Upper lobe of left lung (tissue), 4 donors: ENCODE data around the gene RDH5.

Experiments used
- CTCF ChIP-seq, 6 experiments: fragments of 450-650 bp in 4 of 6; fragments of 200-600 bp in 2 of 6; sonication (generic) in 2 of 6; IDR thresholded peaks; one replicate each; pipeline ENCODE4 v1.5.1; 2016 to 2019; ENCODE audit warnings: antibody characterized with exemption in 6 of 6
- EP300 ChIP-seq, 4 donors: sonication (generic); formaldehyde crosslinking; IDR thresholded peaks; one replicate each; pipeline ENCODE4 v1.5.1; 2017; ENCODE audit warnings: antibody characterized with exemption in 4 of 4, control low read depth in 2 of 4
- POLR2A ChIP-seq, 4 donors: fragments of 450-650 bp; IDR thresholded peaks; one replicate each; pipeline ENCODE4 v1.5.1; 2016 to 2017; ENCODE audit warnings: antibody characterized with exemption in 4 of 4, mild to moderate bottlenecking in 2 of 4
- POLR2AphosphoS5 ChIP-seq, 2 donors: sonication (generic); formaldehyde crosslinking; IDR thresholded peaks; one replicate each; pipeline ENCODE4 v1.5.1; 2017; ENCODE audit warnings: antibody characterized with exemption in 2 of 2

DNA sequence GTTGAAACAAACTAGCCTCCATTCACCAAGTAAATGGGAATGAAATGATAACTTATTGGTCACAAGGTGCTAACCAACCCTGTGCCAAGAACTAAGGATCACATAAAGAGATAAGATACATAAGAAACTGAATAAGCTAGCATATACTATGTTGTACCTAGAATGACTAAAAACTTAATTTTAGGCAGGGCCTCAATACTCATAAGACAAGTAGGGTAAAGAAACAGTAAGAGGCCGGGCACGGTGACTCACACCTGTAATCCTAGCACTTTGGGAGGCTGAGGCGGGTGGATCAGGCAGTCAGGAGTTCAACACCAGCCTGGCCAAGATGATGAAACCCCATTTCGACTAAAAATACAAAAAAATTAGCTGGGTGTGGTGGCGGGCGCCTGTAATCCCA, 40.5 kb downstream of the RDH5 start:
- TF ChIP-seq CTCF (IDR thresholded peaks at IDR 0.05) = no peak
- TF ChIP-seq POLR2AphosphoS5 (IDR thresholded peaks at IDR 0.05) = no peak
- no peak for TF ChIP-seq POLR2A (IDR thresholded peaks at IDR 0.05)
- TF ChIP-seq EP300 (IDR thresholded peaks at IDR 0.05) = no peak
